H9 (cell line): ENCODE measurements around the gene ZNF614. TPM values are rescaled to one million over a fixed set of nuclear protein-coding genes. Genes with fewer than 3 reads are reported as not detected.
A peak's percentile ranks its signal among the peaks of the same experiment; 100 is the strongest.

ENCODE experiments used
- DNase-seq: peaks from one replicate; pipeline ENCODE4 v3.0.0-alpha.2; 2017
- H2AFZ ChIP-seq: one replicate; pipeline ENCODE4 v1.6.1; 2013; ENCODE audit warnings: mild to moderate bottlenecking, low read length, control low read depth, moderate library complexity
- H2AK5ac ChIP-seq: 2 replicates; pipeline ENCODE4 v1.6.1; 2013; ENCODE audit warnings: low read length, control low read depth, mixed read lengths; ENCODE audit not compliant: insufficient read length
- H2BK120ac ChIP-seq: one replicate; pipeline ENCODE4 v1.6.1; 2013; ENCODE audit warnings: low read depth, mild to moderate bottlenecking, low read length, control low read depth, inconsistent platforms; ENCODE audit not compliant: poor library complexity, severe bottlenecking
- H2BK12ac ChIP-seq: 2 replicates; pipeline ENCODE4 v1.6.1; 2013; ENCODE audit warnings: low read length, control low read depth, mixed read lengths, low read depth; ENCODE audit not compliant: insufficient read length
- H2BK15ac ChIP-seq: 2 replicates; pipeline ENCODE4 v1.6.1; 2013; ENCODE audit warnings: low read depth, low read length, control low read depth
- H2BK20ac ChIP-seq: one replicate; pipeline ENCODE4 v1.6.1; 2013; ENCODE audit warnings: low read depth, mild to moderate bottlenecking, low read length, control low read depth, inconsistent platforms; ENCODE audit not compliant: poor library complexity, severe bottlenecking
- H2BK5ac ChIP-seq: 2 replicates; pipeline ENCODE4 v1.6.1; 2013; ENCODE audit warnings: low read length, control low read depth, mixed read lengths; ENCODE audit not compliant: insufficient read length
- H3K14ac ChIP-seq: 2 replicates; pipeline ENCODE4 v1.6.1; 2013; ENCODE audit warnings: low read length, control low read depth; ENCODE audit not compliant: insufficient read depth
- H3K18ac ChIP-seq: 2 replicates; pipeline ENCODE4 v1.6.1; 2013; ENCODE audit warnings: low read depth, mild to moderate bottlenecking, mixed read lengths, low read length, control low read depth; ENCODE audit not compliant: insufficient read length
- H3K23ac ChIP-seq: 2 replicates; pipeline ENCODE4 v1.6.1; 2013; ENCODE audit warnings: low read length, control low read depth, mixed read lengths, low read depth; ENCODE audit not compliant: insufficient read length
- H3K23me2 ChIP-seq: 2 replicates; pipeline ENCODE4 v1.6.1; 2013; ENCODE audit warnings: low read depth, mild to moderate bottlenecking, mixed read lengths, low read length, control low read depth; ENCODE audit not compliant: insufficient read length, poor library complexity, severe bottlenecking
- H3K27ac ChIP-seq: 2 replicates; pipeline ENCODE4 v1.5.1; 2013; ENCODE audit warnings: low read length, control low read depth, mixed read lengths, low read depth; ENCODE audit not compliant: insufficient read length
- H3K27me3 ChIP-seq: 2 replicates; pipeline ENCODE4 v1.6.1; 2013; ENCODE audit warnings: low read length, control low read depth, inconsistent platforms; ENCODE audit not compliant: insufficient read depth
- H3K4ac ChIP-seq: 2 replicates; pipeline ENCODE4 v1.6.1; 2013; ENCODE audit warnings: low read depth, mild to moderate bottlenecking, control low read depth, inconsistent platforms, low read length, moderate library complexity
- H3K4me1 ChIP-seq: 2 replicates; pipeline ENCODE4 v1.6.1; 2013; ENCODE audit warnings: low read length, control low read depth, inconsistent platforms; ENCODE audit not compliant: insufficient read depth
- H3K4me2 ChIP-seq: 2 replicates; pipeline ENCODE4 v1.6.1; 2013; ENCODE audit warnings: low read length, control low read depth, mixed read lengths; ENCODE audit not compliant: insufficient read length, insufficient read depth
- H3K56ac ChIP-seq: 2 replicates; pipeline ENCODE4 v1.6.1; 2013; ENCODE audit warnings: low read depth, mild to moderate bottlenecking, mixed read lengths, low read length, control low read depth; ENCODE audit not compliant: insufficient read length
- H3K79me1 ChIP-seq: 2 replicates; pipeline ENCODE4 v1.6.1; 2013; ENCODE audit warnings: low read depth, mild to moderate bottlenecking, moderate library complexity, low read length, control low read depth, inconsistent platforms; ENCODE audit not compliant: insufficient read depth, poor library complexity, severe bottlenecking
- H3K79me2 ChIP-seq: 2 replicates; pipeline ENCODE4 v1.6.1; 2013; ENCODE audit warnings: low read length, control low read depth, inconsistent platforms; ENCODE audit not compliant: insufficient read depth
- H3K9ac ChIP-seq: 2 replicates; pipeline ENCODE4 v1.6.1; 2013; ENCODE audit warnings: low read length, control low read depth, mixed read lengths; ENCODE audit not compliant: insufficient read length; ENCODE audit errors: extremely low read depth
- H3K9me3 ChIP-seq: one replicate; pipeline ENCODE4 v1.6.1; 2013; ENCODE audit warnings: low read depth, low read length, inconsistent platforms; ENCODE audit not compliant: control insufficient read depth
- H3T11ph ChIP-seq: one replicate; pipeline ENCODE4 v1.6.1; 2013; ENCODE audit warnings: mild to moderate bottlenecking, low read length, control low read depth, inconsistent platforms
- H4K20me1 ChIP-seq: one replicate; pipeline ENCODE4 v1.6.1; 2013; ENCODE audit not compliant: control insufficient read depth, insufficient read length, insufficient read depth
- H4K5ac ChIP-seq: 2 replicates; pipeline ENCODE4 v1.6.1; 2013; ENCODE audit warnings: low read depth, mild to moderate bottlenecking, mixed read lengths, low read length, control low read depth; ENCODE audit not compliant: insufficient read length
- H4K8ac ChIP-seq: replicated peaks from 2 replicates; pipeline ENCODE4 v1.6.1; 2013; ENCODE audit warnings: low read length, control low read depth, mixed read lengths, low read depth; ENCODE audit not compliant: insufficient read length
- H4K91ac ChIP-seq: 2 replicates; pipeline ENCODE4 v1.6.1; 2013; ENCODE audit warnings: low read depth, mild to moderate bottlenecking, moderate library complexity, mixed read lengths, low read length, control low read depth; ENCODE audit not compliant: insufficient read length
- H3K27ac Mint-ChIP-seq, 3 experiments: 2 replicates in 2 of 3; 3 replicates in 1 of 3; pipeline ENCODE4 v1.8.0; 2020 to 2021; ENCODE audit warnings: mixed read lengths in 3 of 3, mild to moderate bottlenecking in 1 of 3, moderate library complexity in 1 of 3
- H3K27me3 Mint-ChIP-seq: 2 replicates; pipeline ENCODE4 v1.8.0; 2021; ENCODE audit warnings: low read depth, mild to moderate bottlenecking, moderate library complexity, mixed read lengths
- H3K36me3 Mint-ChIP-seq, 3 experiments: 2 replicates in 2 of 3; 3 replicates in 1 of 3; pipeline ENCODE4 v1.8.0; 2020 to 2021; ENCODE audit warnings: low read depth in 3 of 3, mixed read lengths in 3 of 3; ENCODE audit not compliant: insufficient read depth in 1 of 3
- H3K4me1 Mint-ChIP-seq, 2 experiments: 2 replicates each; pipeline ENCODE4 v1.8.0; 2020; ENCODE audit warnings: mixed read lengths in 2 of 2
- H3K4me3 Mint-ChIP-seq, 2 experiments: 2 replicates in 1 of 2; 3 replicates in 1 of 2; pipeline ENCODE4 v1.8.0; 2020 to 2021; ENCODE audit warnings: mild to moderate bottlenecking in 2 of 2, mixed read lengths in 2 of 2, moderate library complexity in 1 of 2
- H3K9me3 Mint-ChIP-seq, 2 experiments: 2 replicates in 1 of 2; 3 replicates in 1 of 2; pipeline ENCODE4 v1.8.0; 2020; ENCODE audit warnings: mild to moderate bottlenecking in 2 of 2, mixed read lengths in 2 of 2, moderate library complexity in 1 of 2
- WGBS: extraction: QIAGEN DNeasy Blood & Tissue Kit; methylation state at CpG from one replicate; pipeline ENCODE4 v1.1.7; 2013; ENCODE audit warnings: missing lambda C conversion rate, low lambda C conversion rate, mixed read lengths; ENCODE audit not compliant: insufficient read length; ENCODE audit errors: extremely low coverage; 5-methylcytosine and 5-hydroxymethylcytosine counted together
- total RNA-seq: library from RNA; stranded (reverse); gene quantifications from 2 replicates; pipeline ENCODE4 v1.2.1, GENCODE V29; 2021
- TF ChIP-seq, protein P1 (sequence below): fragments of 200-600 bp; sonication (generic); conservative IDR thresholded peaks from 3 replicates; pipeline ENCODE4 v1.8.0; 2021; ENCODE audit warnings: antibody characterized with exemption, mild to moderate bottlenecking

ZNF614 gene
- total RNA-seq, 1 experiment from 2014 or later = 23.1 TPM

DNA sequence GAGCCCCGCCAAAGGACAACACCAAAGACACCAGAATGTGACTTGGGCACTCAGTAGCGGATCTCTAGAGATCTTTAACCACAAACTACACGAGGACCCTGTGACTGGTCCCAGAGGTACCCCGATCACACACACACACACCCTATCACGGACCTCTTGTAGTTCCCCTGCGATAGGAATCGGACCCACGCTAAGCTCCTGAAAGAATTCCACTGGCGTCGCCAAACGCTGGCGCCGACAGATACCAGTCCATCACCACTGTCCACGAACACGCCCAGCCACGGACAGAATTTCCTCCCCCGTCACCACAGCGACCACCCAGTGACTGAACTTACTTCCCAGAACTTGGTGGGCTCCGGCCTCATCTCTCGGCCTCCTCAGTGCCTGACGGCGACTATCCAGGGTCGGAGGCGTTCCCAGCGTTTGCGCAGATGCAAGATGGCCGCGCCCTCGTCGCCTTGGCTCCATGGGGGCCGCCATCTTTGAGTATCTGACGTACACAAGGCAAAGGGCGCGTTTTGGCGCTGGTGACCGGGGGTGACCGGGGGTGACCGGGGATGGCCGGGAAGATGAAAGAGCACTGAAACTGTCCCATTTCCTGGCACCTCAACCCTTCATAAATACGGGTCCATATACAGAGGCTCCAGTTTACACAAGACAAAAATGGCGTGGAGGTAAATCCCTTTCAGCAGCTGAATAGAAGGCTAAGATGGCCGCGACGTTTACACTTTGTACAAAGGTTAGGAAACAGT is 20.2 kb downstream of the ZNF614 start, which contains the start of gene ZNF615:
Gene ZNF615, minus strand, starts transcription at position 406 of the 752 bp plus-strand sequence. CDS start 4,500 bp downstream, outside the sequence.
- no peaks in the 10 kb centered on the region for H3K27me3 ChIP-seq
- H3K23ac ChIP-seq = no peak within 1 kb of the TSS
- no peak within 1 kb of the TSS for H2BK12ac ChIP-seq
- H2AK5ac ChIP-seq = no peak within 1 kb of the TSS
- DNase-seq = peak; percentile 88
- no peaks in the 10 kb centered on the region for H3K9me3 ChIP-seq
- H4K91ac ChIP-seq = no peak within 1 kb of the TSS
- no peak within 1 kb of the TSS for H2BK15ac ChIP-seq
- no peak within 1 kb of the TSS; the same call in 1 of the 2 replicates for H3K4ac ChIP-seq
- Mint-ChIP-seq H3K4me3 (peak within 1 kb of the TSS; percentile 98 to 99), H3K27ac (peak within 1 kb of the TSS; percentile 98 to 100 (median 100)), H3K4me1 (peaks cover 8 to 14% of the 10 kb centered on the region in 2 experiments), H3K27me3 (no peaks in the 10 kb centered on the region), H3K9me3 (peaks cover 13 to 30% of the 10 kb centered on the region in 2 experiments), H3K36me3 (peaks cover 33 to 36% (median 35%) of the 10 kb centered on the region in 3 experiments)
- no peaks in the 10 kb centered on the region for H3K4me1 ChIP-seq
- no peak within 1 kb of the TSS for H3T11ph ChIP-seq
- no peak within 1 kb of the TSS for H2BK20ac ChIP-seq
- peak within 1 kb of the TSS; percentile 52 for H4K8ac ChIP-seq
- peak within 1 kb of the TSS; percentile 95 for H3K18ac ChIP-seq
- no CpG with 5 or more reads among the region's 44 CpGs for WGBS
- no peaks in the 10 kb centered on the region for H4K20me1 ChIP-seq
- H3K27ac ChIP-seq = peak within 1 kb of the TSS; percentile 21
- peaks cover 6% of the 10 kb centered on the region for H3K23me2 ChIP-seq
- H3K79me2 ChIP-seq = no peaks in the 10 kb centered on the region
- H2BK5ac ChIP-seq = peak within 1 kb of the TSS; percentile 82
- peak within 1 kb of the TSS; percentile 80 for H3K4me2 ChIP-seq
- H3K9ac ChIP-seq = peak within 1 kb of the TSS; percentile 90
- TF ChIP-seq, protein P1, sequence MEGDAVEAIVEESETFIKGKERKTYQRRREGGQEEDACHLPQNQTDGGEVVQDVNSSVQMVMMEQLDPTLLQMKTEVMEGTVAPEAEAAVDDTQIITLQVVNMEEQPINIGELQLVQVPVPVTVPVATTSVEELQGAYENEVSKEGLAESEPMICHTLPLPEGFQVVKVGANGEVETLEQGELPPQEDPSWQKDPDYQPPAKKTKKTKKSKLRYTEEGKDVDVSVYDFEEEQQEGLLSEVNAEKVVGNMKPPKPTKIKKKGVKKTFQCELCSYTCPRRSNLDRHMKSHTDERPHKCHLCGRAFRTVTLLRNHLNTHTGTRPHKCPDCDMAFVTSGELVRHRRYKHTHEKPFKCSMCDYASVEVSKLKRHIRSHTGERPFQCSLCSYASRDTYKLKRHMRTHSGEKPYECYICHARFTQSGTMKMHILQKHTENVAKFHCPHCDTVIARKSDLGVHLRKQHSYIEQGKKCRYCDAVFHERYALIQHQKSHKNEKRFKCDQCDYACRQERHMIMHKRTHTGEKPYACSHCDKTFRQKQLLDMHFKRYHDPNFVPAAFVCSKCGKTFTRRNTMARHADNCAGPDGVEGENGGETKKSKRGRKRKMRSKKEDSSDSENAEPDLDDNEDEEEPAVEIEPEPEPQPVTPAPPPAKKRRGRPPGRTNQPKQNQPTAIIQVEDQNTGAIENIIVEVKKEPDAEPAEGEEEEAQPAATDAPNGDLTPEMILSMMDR = no peak
- H4K5ac ChIP-seq = peak within 1 kb of the TSS; percentile 86
- H3K14ac ChIP-seq = peak within 1 kb of the TSS; percentile 95
- no peak within 1 kb of the TSS for H3K56ac ChIP-seq
- H2AFZ ChIP-seq = peak within 1 kb of the TSS; percentile 81
- H2BK120ac ChIP-seq = peak within 1 kb of the TSS; percentile 97
- no peaks in the 10 kb centered on the region for H3K79me1 ChIP-seq
